GM12878 (cell line): ENCODE measurements around the gene SP2. TPM values are rescaled to one million over a fixed set of nuclear protein-coding genes. Genes with fewer than 3 reads are reported as not detected.

Experiments used
- ATAC-seq: fragments of 200-7000 bp; cut with Tn5 transposase; 3 replicates; pipeline ENCODE4 v1.9.1; 2020; ENCODE audit warnings: mild to moderate bottlenecking, moderate library complexity
- BruUV-seq: library from RNA; stranded (reverse); fragments of 400-500 nt; replicated peaks from 2 replicates; lab custom pipeline; 2021; lab: Mats Ljungman, UMichigan
- CTCF ChIA-PET: fragments of 300-600 bp; sonication (Branson Sonifier 250); formaldehyde crosslinking; extraction: SDS; loops from one replicate; lab custom pipeline; 2021; ENCODE audit warnings: inconsistent platforms; lab: Yijun Ruan, JAX
- POLR2A ChIA-PET: fragments of 350-600 bp; formaldehyde crosslinking; extraction: SDS; loops from one replicate; lab custom pipeline; 2021; ENCODE audit warnings: inconsistent platforms; lab: Charles Lee
- RAD21 ChIA-PET: fragments of 300-600 bp; sonication (Branson Sonifier 250); formaldehyde crosslinking; loops from one replicate; lab custom pipeline; 2023; ENCODE audit warnings: antibody characterized with exemption; ENCODE audit not compliant: unreplicated experiment; lab: Charles Lee
- SMC1A ChIA-PET: fragments of 300-600 bp; sonication (Branson Sonifier 250); formaldehyde crosslinking; loops from one replicate; lab custom pipeline; 2023; ENCODE audit not compliant: unreplicated experiment, uncharacterized antibody; lab: Charles Lee
- DNase-seq: peaks from one replicate; pipeline ENCODE4 v3.0.0-alpha.2; 2011; ENCODE audit warnings: low read depth, low spot score
- FAIRE-seq: peaks from 3 replicates; lab custom pipeline; 2011; peaks lifted over from hg19 to GRCh38; lab: Jason Lieb, UNC
- H2AFZ ChIP-seq: 2 replicates; pipeline ENCODE4 v1.6.0; 2011; ENCODE audit warnings: low read depth, low read length, control low read depth; ENCODE audit not compliant: control insufficient read depth
- H3K27ac ChIP-seq: 2 replicates; pipeline ENCODE4 v1.5.1; 2011; ENCODE audit warnings: control low read depth; ENCODE audit not compliant: control insufficient read depth, insufficient read depth
- H3K27me3 ChIP-seq, 2 experiments: replicated peaks in 1 of 2; 2 replicates each; pipeline versions ENCODE4 v1.6.0 to v1.6.1; 2011; ENCODE audit warnings: low read length in 1 of 2; ENCODE audit not compliant: control insufficient read depth in 2 of 2, insufficient read depth in 2 of 2
- H3K36me3 ChIP-seq, 2 experiments: 2 replicates each; pipeline ENCODE4 v1.5.1; 2011; ENCODE audit warnings: low read length in 1 of 2; ENCODE audit not compliant: control insufficient read depth in 2 of 2, insufficient read depth in 2 of 2
- H3K4me1 ChIP-seq: 2 replicates; pipeline ENCODE4 v1.6.1; 2011; ENCODE audit warnings: mild to moderate bottlenecking, low read length, moderate library complexity, mixed read lengths; ENCODE audit not compliant: control insufficient read depth, insufficient read depth
- H3K4me2 ChIP-seq: 2 replicates; pipeline ENCODE4 v1.6.0; 2011; ENCODE audit warnings: control low read depth; ENCODE audit not compliant: control insufficient read depth, insufficient read depth
- H3K4me3 ChIP-seq: fragments of 200-600 bp; sonication (generic); 2 replicates; pipeline ENCODE4 v1.5.1; 2016
- H3K79me2 ChIP-seq: 2 replicates; pipeline ENCODE4 v1.6.0; 2011; ENCODE audit warnings: low read length; ENCODE audit not compliant: control insufficient read depth, insufficient read depth
- H3K9ac ChIP-seq: 2 replicates; pipeline ENCODE4 v1.8.0; 2011; ENCODE audit warnings: low read length, control low read depth, mixed read lengths; ENCODE audit not compliant: control insufficient read depth, insufficient read depth
- H3K9me3 ChIP-seq: replicated peaks from 3 replicates; pipeline ENCODE4 v1.5.1; 2011; ENCODE audit warnings: mild to moderate bottlenecking, low read length; ENCODE audit not compliant: control insufficient read depth, insufficient read depth
- H4K20me1 ChIP-seq: 2 replicates; pipeline ENCODE4 v1.6.0; 2011; ENCODE audit not compliant: control insufficient read depth, insufficient read depth
- CEBPB ChIP-seq, 2 experiments: fragments of 150-350 bp in 1 of 2; IDR thresholded peaks; 2 replicates each; pipeline ENCODE4 v1.6.1; 2012 to 2014; ENCODE audit warnings: low read depth in 2 of 2, low read length in 2 of 2, borderline replicate concordance in 1 of 2, inconsistent platforms in 1 of 2
- CHD2 ChIP-seq: IDR thresholded peaks from 2 replicates; pipeline ENCODE4 v1.6.1; 2011; ENCODE audit warnings: low read depth, low read length, improper control_type of control experiment, borderline replicate concordance
- KLF5 ChIP-seq: fragments of 450-650 bp; IDR thresholded peaks from 2 replicates; pipeline ENCODE4 v1.6.1; 2014; ENCODE audit warnings: mild to moderate bottlenecking; ENCODE audit not compliant: partially characterized antibody
- NBN ChIP-seq: fragments of 450-650 bp; IDR thresholded peaks from 2 replicates; pipeline ENCODE4 v1.6.1; 2016
- SMC3 ChIP-seq: IDR thresholded peaks from 2 replicates; pipeline ENCODE4 v1.6.1; 2011; ENCODE audit warnings: low read length, improper control_type of control experiment, borderline replicate concordance
- SPI1 ChIP-seq: IDR thresholded peaks from 2 replicates; pipeline ENCODE4 v1.6.1; 2011; ENCODE audit warnings: low read depth, mild to moderate bottlenecking, low read length, moderate library complexity, borderline replicate concordance; ENCODE audit not compliant: insufficient read depth
- SREBF2 ChIP-seq: IDR thresholded peaks from 2 replicates; pipeline ENCODE4 v1.6.1; 2012; ENCODE audit warnings: mild to moderate bottlenecking, low read length
- STAT1 ChIP-seq: fragments of 450-650 bp; conservative IDR thresholded peaks from 2 replicates; pipeline ENCODE4 v1.6.1; 2014; ENCODE audit warnings: antibody characterized with exemption, mild to moderate bottlenecking
- TCF12 ChIP-seq: IDR thresholded peaks from 2 replicates; pipeline ENCODE4 v1.6.1; 2011; ENCODE audit warnings: low read depth, mild to moderate bottlenecking, low read length
- USF2 ChIP-seq: IDR thresholded peaks from 2 replicates; pipeline ENCODE4 v1.6.1; 2011; ENCODE audit warnings: low read depth, low read length, improper control_type of control experiment, borderline replicate concordance
- ZBTB33 ChIP-seq: fragments of 450-650 bp; IDR thresholded peaks from 2 replicates; pipeline ENCODE4 v1.6.1; 2017; ENCODE audit warnings: mild to moderate bottlenecking
- WGBS: methylation state at CpG from one replicate; pipeline ENCODE4 v1.1.6; 2016; ENCODE audit warnings: low lambda C conversion rate; ENCODE audit not compliant: insufficient replicate concordance, insufficient coverage; ENCODE audit errors: missing lambda C conversion rate; 5-methylcytosine and 5-hydroxymethylcytosine counted together
- in situ Hi-C: fragments of 300-500 bp; cut with MboI; formaldehyde crosslinking; loops from 9 replicates; pipeline ENCODE4 v1.14.3; 2018; ENCODE audit warnings: mixed read lengths
- intact Hi-C: fragments of 100-400 bp; cut with micrococcal nuclease; formaldehyde crosslinking; loops from one replicate; pipeline ENCODE4 v1.14.2; 2022; ENCODE audit not compliant: unreplicated experiment
- polyA plus RNA-seq, 11 experiments: library from polyadenylated mRNA; depleted of rRNA in 4 of 11; unstranded in 6 of 11; stranded (reverse) in 5 of 11; fragments of >200 nt; fragmentation: Nextera tagmentation in 4 of 11; fragmentation: Illumina TruSeq in 1 of 11; extraction: Ambion mirVana in 4 of 11; extraction: Trizol in 1 of 11; gene quantifications; 1 replicate in 1 of 11; 2 replicates in 10 of 11; pipeline versions ENCODE4 v1.2.1 to v1.2.3, GENCODE V29; 2011 to 2016; ENCODE audit warnings: inconsistent platforms in 2 of 11, missing spikeins in 2 of 11, low read depth in 1 of 11
- total RNA-seq, 4 experiments: library from RNA; depleted of rRNA in 3 of 4; stranded (reverse); fragments of >200 nt in 3 of 4; fragmentation: Illumina TruSeq in 1 of 4; extraction: Trizol in 1 of 4; gene quantifications; 2 replicates each; pipeline versions ENCODE4 v1.2.1 to v1.2.3, GENCODE V29; 2013 to 2021
- TF ChIP-seq, protein P1 (sequence below): IDR thresholded peaks from 2 replicates; pipeline ENCODE4 v1.6.1; 2012; ENCODE audit warnings: low read length, inconsistent platforms
- TF ChIP-seq, protein P2 (sequence below): fragments of 450-650 bp; formaldehyde crosslinking; IDR thresholded peaks from 2 replicates; pipeline ENCODE4 v1.4.0; 2022; ENCODE audit warnings: mild to moderate bottlenecking, moderate library complexity

Gene SP2
- total and polyA plus RNA-seq, 10 of the 15 experiments (the other 5 are each of a cell fraction or from before 2014, with no cell fraction given), result 1.2 to 19.1 (median 4.8) TPM

GRCh38 chr17:47907932-47908562 is 12.0 kb downstream of the SP2 start:
- Histone ChIP-seq H4K20me1 (no peaks in the 10 kb centered on the region), H3K27ac (no peak overlapping the region), H3K9me3 (no peaks in the 10 kb centered on the region), H2AFZ (no peak overlapping the region), H3K4me1 (no peaks in the 10 kb centered on the region), H3K4me3 (no peak overlapping the region), H3K36me3 (no peaks in the 10 kb centered on the region), H3K27me3 (no peaks in the 10 kb centered on the region), H3K4me2 (no peak overlapping the region), H3K9ac (no peak overlapping the region), H3K79me2 (no peaks in the 10 kb centered on the region)
- DNase-seq, result no peak
- intact Hi-C loops (no loop called here), in situ Hi-C loops (no loop called here)
- no peak for ATAC-seq
- SMC1A ChIA-PET, result interaction anchor here (0.7 to 1.3 kb wide), 2 partner anchors 11 to 62 kb away, joined by 4 to 5 read pairs; no protein-coding TSS in a partner anchor
- CTCF ChIA-PET, result interaction anchor here (1.5 to 2.6 kb wide), 2 partner anchors 18 to 66 kb away, joined by 5 to 10 read pairs; partner anchors contain the start of gene SCRN2
- RAD21 ChIA-PET, result no interaction called here
- 78% methylated on average over 8 of the region's 8 CpGs for WGBS
- FAIRE-seq, result peak; percentile 66
- BruUV-seq, result no TSS peak
- POLR2A ChIA-PET, result no interaction called here
- TF ChIP-seq ZBTB33 (no peak), STAT1 (no peak), NBN (no peak), USF2 (no peak), SMC3 (no peak), KLF5 (no peak), CEBPB (IDR thresholded peaks at IDR 0.05; ENCODE audit: borderline replicate concordance in 1 of 2, low read depth in 2 of 2, low read length in 2 of 2) (no peak), CHD2 (no peak), SPI1 (no peak), SREBF2 (no peak), TCF12 (no peak)
- TF ChIP-seq, protein P1, sequence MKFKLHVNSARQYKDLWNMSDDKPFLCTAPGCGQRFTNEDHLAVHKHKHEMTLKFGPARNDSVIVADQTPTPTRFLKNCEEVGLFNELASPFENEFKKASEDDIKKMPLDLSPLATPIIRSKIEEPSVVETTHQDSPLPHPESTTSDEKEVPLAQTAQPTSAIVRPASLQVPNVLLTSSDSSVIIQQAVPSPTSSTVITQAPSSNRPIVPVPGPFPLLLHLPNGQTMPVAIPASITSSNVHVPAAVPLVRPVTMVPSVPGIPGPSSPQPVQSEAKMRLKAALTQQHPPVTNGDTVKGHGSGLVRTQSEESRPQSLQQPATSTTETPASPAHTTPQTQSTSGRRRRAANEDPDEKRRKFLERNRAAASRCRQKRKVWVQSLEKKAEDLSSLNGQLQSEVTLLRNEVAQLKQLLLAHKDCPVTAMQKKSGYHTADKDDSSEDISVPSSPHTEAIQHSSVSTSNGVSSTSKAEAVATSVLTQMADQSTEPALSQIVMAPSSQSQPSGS, result no peak
- TF ChIP-seq, protein P2, sequence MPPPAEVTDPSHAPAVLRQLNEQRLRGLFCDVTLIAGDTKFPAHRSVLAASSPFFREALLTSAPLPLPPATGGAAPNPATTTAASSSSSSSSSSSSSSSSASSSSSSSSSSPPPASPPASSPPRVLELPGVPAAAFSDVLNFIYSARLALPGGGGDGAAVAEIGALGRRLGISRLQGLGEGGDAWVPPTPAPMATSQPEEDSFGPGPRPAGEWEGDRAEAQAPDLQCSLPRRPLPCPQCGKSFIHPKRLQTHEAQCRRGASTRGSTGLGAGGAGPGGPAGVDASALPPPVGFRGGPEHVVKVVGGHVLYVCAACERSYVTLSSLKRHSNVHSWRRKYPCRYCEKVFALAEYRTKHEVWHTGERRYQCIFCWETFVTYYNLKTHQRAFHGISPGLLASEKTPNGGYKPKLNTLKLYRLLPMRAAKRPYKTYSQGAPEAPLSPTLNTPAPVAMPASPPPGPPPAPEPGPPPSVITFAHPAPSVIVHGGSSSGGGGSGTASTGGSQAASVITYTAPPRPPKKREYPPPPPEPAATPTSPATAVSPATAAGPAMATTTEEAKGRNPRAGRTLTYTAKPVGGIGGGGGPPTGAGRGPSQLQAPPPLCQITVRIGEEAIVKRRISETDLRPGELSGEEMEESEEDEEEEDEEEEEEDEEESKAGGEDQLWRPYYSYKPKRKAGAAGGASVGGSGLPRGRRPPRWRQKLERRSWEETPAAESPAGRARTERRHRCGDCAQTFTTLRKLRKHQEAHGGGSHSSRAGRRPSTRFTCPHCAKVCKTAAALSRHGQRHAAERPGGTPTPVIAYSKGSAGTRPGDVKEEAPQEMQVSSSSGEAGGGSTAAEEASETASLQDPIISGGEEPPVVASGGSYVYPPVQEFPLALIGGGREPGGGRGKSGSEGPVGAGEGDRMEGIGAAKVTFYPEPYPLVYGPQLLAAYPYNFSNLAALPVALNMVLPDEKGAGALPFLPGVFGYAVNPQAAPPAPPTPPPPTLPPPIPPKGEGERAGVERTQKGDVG (CRISPR knock-in tag), result no peak
